GM19035 (cell line): ENCODE measurements around the gene BACH2.
A peak's percentile ranks its signal among the peaks of the same experiment; 100 is the strongest.
"Not testable (repeated sequence)": the region's sequence is repeated elsewhere in the genome, so short reads cannot be mapped to it uniquely, and the experiment has no call there.

Experiments
- ATAC-seq: cut with Tn5 transposase; IDR thresholded peaks from one replicate; pipeline ENCODE4 v1.9.1; 2021; ENCODE audit not compliant: unreplicated experiment

The BACH2 gene

GRCh38 chr6:90044182-90044832 lies 252.3 kb downstream of the BACH2 start:
- no peak for ATAC-seq

- ATAC-seq: no peak
Observed at GRCh38 chr6:90040931-90041330, 255.7 kb downstream of the BACH2 start.

GRCh38 chr6:90039911-90040310 lies 256.7 kb downstream of the BACH2 start:
- ATAC-seq: no peak

- no peak for ATAC-seq
Observed at GRCh38 chr6:90038961-90039653, 257.5 kb downstream of the BACH2 start.

GRCh38 chr6:90036963-90037362 lies 259.7 kb downstream of the BACH2 start:
- ATAC-seq: no peak

GRCh38 chr6:90035047-90035723 lies 261.5 kb downstream of the BACH2 start:
- no peak for ATAC-seq

GRCh38 chr6:90033746-90034271 lies 262.8 kb downstream of the BACH2 start:
- ATAC-seq: no peak

- not testable (repeated sequence) for ATAC-seq
Observed at GRCh38 chr6:90032489-90033212, 264.0 kb downstream of the BACH2 start.

- no peak for ATAC-seq
Observed at GRCh38 chr6:90028995-90029635, 267.5 kb downstream of the BACH2 start.

- no peak for ATAC-seq
Observed at GRCh38 chr6:90028066-90028778, 268.4 kb downstream of the BACH2 start.

GRCh38 chr6:90026216-90026615 lies 270.4 kb downstream of the BACH2 start:
- ATAC-seq: no peak

- no peak for ATAC-seq
Observed at GRCh38 chr6:90025523-90026061, 271.1 kb downstream of the BACH2 start.

GRCh38 chr6:90024633-90025032 lies 272.0 kb downstream of the BACH2 start:
- ATAC-seq: no peak

GRCh38 chr6:90021711-90022110 lies 274.9 kb downstream of the BACH2 start:
- no peak for ATAC-seq

GRCh38 chr6:90020746-90021145 lies 275.9 kb downstream of the BACH2 start:
- ATAC-seq: no peak

GRCh38 chr6:90019216-90019615 lies 277.4 kb downstream of the BACH2 start:
- no peak for ATAC-seq

- no peak for ATAC-seq
Observed at GRCh38 chr6:90015883-90016282, 280.8 kb downstream of the BACH2 start.

- ATAC-seq: peak; percentile 65
Observed at GRCh38 chr6:90008908-90009501, 287.6 kb downstream of the BACH2 start.

GRCh38 chr6:90008189-90008907 lies 288.3 kb downstream of the BACH2 start:
- peak; percentile 61 for ATAC-seq
